Activated CD4-positive, alpha-beta T cell treated with anti-CD3 and anti-CD28 coated beads, Interleukin-2, amount 10 ng/mL, durations not matched to agents 7 days and 5 days (primary cell): ENCODE results near the gene OXTR. TPM values are rescaled to one million over a fixed set of nuclear protein-coding genes. Genes with fewer than 3 reads are reported as not detected.
A peak's percentile ranks its signal among the peaks of the same experiment; 100 is the strongest.

Experiments used
- CTCF ChIA-PET: fragments of 350-600 bp; sonication (Branson Sonifier 250); formaldehyde crosslinking; loops from one replicate; lab custom pipeline; 2021; ENCODE audit warnings: antibody characterized with exemption; lab: Charles Lee
- POLR2A ChIA-PET: fragments of 350-600 bp; sonication (Branson Sonifier 250); formaldehyde crosslinking; loops from one replicate; lab custom pipeline; 2021; ENCODE audit warnings: antibody characterized with exemption; lab: Charles Lee
- DNase-seq: peaks from one replicate; pipeline ENCODE4 v3.0.0-alpha.2; 2020
- H3K27ac Mint-ChIP-seq: one replicate; pipeline ENCODE4 v1.8.0; 2021; ENCODE audit warnings: mild to moderate bottlenecking, moderate library complexity, mixed read lengths
- H3K27me3 Mint-ChIP-seq: one replicate; pipeline ENCODE4 v1.8.0; 2021; ENCODE audit warnings: mixed read lengths
- H3K36me3 Mint-ChIP-seq: one replicate; pipeline ENCODE4 v1.8.0; 2021; ENCODE audit warnings: low read depth, mixed read lengths
- H3K4me1 Mint-ChIP-seq: one replicate; pipeline ENCODE4 v1.8.0; 2021; ENCODE audit warnings: mixed read lengths
- H3K4me3 Mint-ChIP-seq: one replicate; pipeline ENCODE4 v1.8.0; 2021; ENCODE audit warnings: mild to moderate bottlenecking, moderate library complexity, mixed read lengths
- H3K9me3 Mint-ChIP-seq: one replicate; pipeline ENCODE4 v1.8.0; 2021; ENCODE audit warnings: mixed read lengths
- total RNA-seq, 2 experiments: library from RNA; stranded (reverse); gene quantifications; one replicate each; pipeline ENCODE4 v1.2.3, GENCODE V29; 2021

The OXTR gene
- total RNA-seq, 2 experiments from 2014 or later = 0.65 to 0.82 TPM

DNA sequence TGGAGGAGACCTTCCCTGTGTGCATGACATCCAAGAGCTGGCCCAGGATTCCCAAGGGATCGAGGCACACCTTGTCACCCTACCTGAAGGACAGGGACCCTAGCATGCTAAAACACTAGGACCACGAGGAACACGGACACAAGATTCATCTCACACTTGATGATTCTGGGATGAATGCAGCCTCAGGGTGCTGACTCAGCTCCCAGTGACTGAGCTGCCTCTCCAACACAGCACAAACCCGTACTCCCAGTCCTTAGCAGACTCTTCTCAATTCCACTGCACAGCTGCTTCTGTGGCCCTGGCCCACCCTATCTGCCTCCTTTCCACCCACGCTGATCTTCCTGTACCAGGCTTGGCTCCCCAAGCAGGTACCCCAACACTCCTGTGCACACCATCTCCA lies 9.1 kb upstream of the OXTR start:
- Mint-ChIP-seq H3K36me3 (no peaks in the 10 kb centered on the region), H3K4me1 (no peaks in the 10 kb centered on the region), H3K9me3 (no peaks in the 10 kb centered on the region), H3K4me3 (no peak overlapping the region), H3K27ac (no peak overlapping the region), H3K27me3 (no peaks in the 10 kb centered on the region)
- DNase-seq = no peak
- CTCF ChIA-PET = interaction anchor here (0.8 kb wide), 1 partner anchor 54 kb away, joined by 3 read pairs; no protein-coding TSS in a partner anchor
- POLR2A ChIA-PET = no interaction called here

DNA sequence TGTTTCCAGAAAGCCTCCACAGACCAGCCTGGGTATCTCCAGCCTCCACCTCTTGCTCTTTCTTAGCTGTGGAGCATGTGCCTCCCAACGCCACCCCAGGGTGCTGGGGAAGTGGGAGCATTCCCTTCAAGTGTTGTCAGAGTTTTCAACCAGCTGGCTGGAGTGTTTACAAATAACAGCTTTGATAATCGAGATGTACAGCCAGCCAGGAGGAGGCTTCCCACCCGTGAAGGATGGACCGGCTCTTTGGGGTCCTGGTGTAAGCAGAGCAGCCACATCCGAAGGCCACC lies 8.5 kb upstream of the OXTR start:
- Mint-ChIP-seq H3K27me3 (no peaks in the 10 kb centered on the region), H3K27ac (no peak overlapping the region), H3K4me3 (no peak overlapping the region), H3K9me3 (no peaks in the 10 kb centered on the region), H3K4me1 (no peaks in the 10 kb centered on the region), H3K36me3 (no peaks in the 10 kb centered on the region)
- CTCF ChIA-PET = interaction anchor here (0.8 to 1.1 kb wide), 2 partner anchors 16 to 53 kb away, joined by 3 read pairs; no protein-coding TSS in a partner anchor
- POLR2A ChIA-PET = no interaction called here
- DNase-seq = no peak

DNA sequence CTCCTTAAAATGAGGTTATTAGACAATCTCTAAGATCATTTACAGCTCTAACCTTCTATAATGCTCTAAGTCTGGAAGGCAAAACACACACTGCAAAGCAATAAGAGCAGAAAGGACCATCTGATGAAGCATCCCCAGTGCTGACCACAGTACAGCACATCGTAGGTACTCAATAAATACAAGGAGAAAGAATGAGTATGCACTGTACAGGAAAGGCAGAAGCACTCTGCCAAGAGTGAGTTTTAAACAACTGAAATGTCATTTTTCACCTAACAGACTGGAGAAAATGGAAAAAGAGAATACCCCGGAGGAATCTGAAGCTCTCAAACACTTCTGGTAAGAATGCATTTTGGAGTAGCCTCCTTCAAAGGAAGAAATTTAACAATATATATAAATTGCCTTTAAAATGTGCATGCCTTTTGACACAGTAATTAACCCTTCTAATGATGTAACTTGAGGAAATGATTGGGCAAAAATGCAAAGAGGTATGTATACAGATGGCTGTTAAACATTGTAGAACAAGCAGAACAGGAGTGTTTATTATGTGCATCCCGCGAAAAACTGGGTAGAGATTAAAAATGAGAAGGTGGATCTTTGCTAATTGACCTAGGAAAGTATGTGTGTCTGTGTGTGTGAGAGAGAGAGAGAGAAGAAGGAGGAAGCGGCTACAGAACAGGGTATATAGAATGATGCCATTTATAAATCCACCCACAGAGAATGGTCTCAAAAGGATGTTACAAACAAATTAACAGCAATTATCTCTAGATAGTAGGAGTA lies 8.0 kb upstream of the OXTR start:
- no peak for DNase-seq
- Mint-ChIP-seq H3K4me3 (no peak overlapping the region), H3K27me3 (no peaks in the 10 kb centered on the region), H3K27ac (no peak overlapping the region), H3K36me3 (no peaks in the 10 kb centered on the region), H3K9me3 (no peaks in the 10 kb centered on the region), H3K4me1 (no peaks in the 10 kb centered on the region)
- ChIA-PET CTCF (interaction anchor here (1.1 kb wide), 1 partner anchor 16 kb away, joined by 3 read pairs; no protein-coding TSS in a partner anchor), POLR2A (no interaction called here)

GRCh38 chr3:8776406-8776805 lies 7.0 kb upstream of the OXTR start:
- H3K27ac Mint-ChIP-seq = no peak overlapping the region
- H3K4me3 Mint-ChIP-seq = no peak overlapping the region
- peaks cover 1% of the 10 kb centered on the region for H3K27me3 Mint-ChIP-seq
- no peaks in the 10 kb centered on the region for H3K36me3 Mint-ChIP-seq
- DNase-seq = no peak
- POLR2A ChIA-PET = no interaction called here
- no peaks in the 10 kb centered on the region for H3K9me3 Mint-ChIP-seq
- no peaks in the 10 kb centered on the region for H3K4me1 Mint-ChIP-seq
- CTCF ChIA-PET = no interaction called here

DNA sequence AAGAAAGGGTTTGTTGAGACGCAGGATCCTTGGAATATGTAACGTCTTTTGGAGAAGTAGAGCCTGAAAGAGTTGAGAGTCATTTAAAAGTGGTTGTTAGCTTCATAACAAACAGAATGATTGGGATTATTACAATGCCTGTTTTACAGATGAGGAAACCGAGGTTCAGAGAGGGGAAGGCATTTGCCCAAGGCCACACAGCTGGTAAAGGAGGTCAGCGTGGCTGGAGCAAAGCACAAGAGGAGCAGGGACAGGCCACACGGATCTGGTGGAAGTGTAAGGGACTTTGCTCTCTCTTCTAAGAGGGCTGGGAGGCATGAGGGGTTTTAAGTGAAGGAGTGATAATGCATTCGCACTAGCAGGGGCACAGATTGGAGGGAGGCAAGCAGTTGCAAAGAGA lies 6.2 kb upstream of the OXTR start:
- Mint-ChIP-seq H3K4me1 (no peaks in the 10 kb centered on the region), H3K27me3 (peaks cover 8% of the 10 kb centered on the region), H3K9me3 (no peaks in the 10 kb centered on the region), H3K4me3 (no peak overlapping the region), H3K36me3 (no peaks in the 10 kb centered on the region), H3K27ac (no peak overlapping the region)
- ChIA-PET POLR2A (no interaction called here), CTCF (no interaction called here)
- DNase-seq = no peak

DNA sequence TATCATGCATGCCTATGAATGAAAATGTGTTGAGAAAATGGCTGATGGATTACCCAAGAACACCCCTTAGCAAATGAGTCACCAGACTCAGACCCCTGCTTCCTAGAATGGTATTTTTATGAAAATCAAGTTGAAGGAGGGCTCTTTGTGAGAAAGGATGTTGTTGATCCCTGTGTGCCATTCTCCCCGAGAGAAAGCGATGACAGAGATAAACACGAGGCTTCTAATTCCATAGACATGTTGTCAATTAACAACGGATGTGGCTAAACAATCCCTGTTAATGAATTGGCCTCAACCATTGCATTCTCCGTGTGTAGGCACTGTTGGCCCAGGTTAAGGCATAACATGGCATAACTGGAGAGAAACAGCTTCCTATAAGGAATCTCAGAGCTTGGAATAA lies 5.8 kb upstream of the OXTR start:
- CTCF ChIA-PET = no interaction called here
- H3K9me3 Mint-ChIP-seq = no peaks in the 10 kb centered on the region
- no peak overlapping the region for H3K27ac Mint-ChIP-seq
- no peaks in the 10 kb centered on the region for H3K4me1 Mint-ChIP-seq
- H3K27me3 Mint-ChIP-seq = peaks cover 12% of the 10 kb centered on the region
- no peak for DNase-seq
- no peaks in the 10 kb centered on the region for H3K36me3 Mint-ChIP-seq
- POLR2A ChIA-PET = no interaction called here
- no peak overlapping the region for H3K4me3 Mint-ChIP-seq

- Mint-ChIP-seq H3K36me3 (no peaks in the 10 kb centered on the region), H3K9me3 (no peaks in the 10 kb centered on the region), H3K4me3 (no peak overlapping the region), H3K27ac (no peak overlapping the region), H3K4me1 (peaks cover 6% of the 10 kb centered on the region), H3K27me3 (peaks cover 23% of the 10 kb centered on the region)
- ChIA-PET CTCF (no interaction called here), POLR2A (no interaction called here)
- DNase-seq = no peak
Observed at GRCh38 chr3:8773941-8774542, 4.6 kb upstream of the OXTR start.

- Mint-ChIP-seq H3K27me3 (peaks cover 52% of the 10 kb centered on the region), H3K9me3 (no peaks in the 10 kb centered on the region), H3K36me3 (no peaks in the 10 kb centered on the region), H3K4me1 (peaks cover 15% of the 10 kb centered on the region), H3K4me3 (peak overlapping the region; percentile 20), H3K27ac (no peak overlapping the region)
- no peak for DNase-seq
- ChIA-PET POLR2A (no interaction called here), CTCF (interaction anchor here (1.3 to 1.4 kb wide), 2 partner anchors 12 to 15 kb away, joined by 3 read pairs; no protein-coding TSS in a partner anchor)
Observed at GRCh38 chr3:8768364-8769087, 887 bp downstream of the OXTR start.

- peaks cover 52% of the 10 kb centered on the region for H3K27me3 Mint-ChIP-seq
- POLR2A ChIA-PET = no interaction called here
- peaks cover 15% of the 10 kb centered on the region for H3K4me1 Mint-ChIP-seq
- H3K36me3 Mint-ChIP-seq = no peaks in the 10 kb centered on the region
- H3K9me3 Mint-ChIP-seq = no peaks in the 10 kb centered on the region
- DNase-seq = peak; percentile 31
- H3K4me3 Mint-ChIP-seq = no peak overlapping the region
- H3K27ac Mint-ChIP-seq = no peak overlapping the region
- CTCF ChIA-PET = no interaction called here
Observed at GRCh38 chr3:8767667-8768363, 1.6 kb downstream of the OXTR start.

- ChIA-PET CTCF (no interaction called here), POLR2A (no interaction called here)
- peaks cover 52% of the 10 kb centered on the region for H3K27me3 Mint-ChIP-seq
- H3K9me3 Mint-ChIP-seq = no peaks in the 10 kb centered on the region
- no peak for DNase-seq
- H3K4me1 Mint-ChIP-seq = peaks cover 15% of the 10 kb centered on the region
- no peak overlapping the region for H3K4me3 Mint-ChIP-seq
- no peaks in the 10 kb centered on the region for H3K36me3 Mint-ChIP-seq
- no peak overlapping the region for H3K27ac Mint-ChIP-seq
Observed at GRCh38 chr3:8767256-8767666, 2.2 kb downstream of the OXTR start.

- Mint-ChIP-seq H3K9me3 (no peaks in the 10 kb centered on the region), H3K36me3 (no peaks in the 10 kb centered on the region), H3K4me1 (peaks cover 15% of the 10 kb centered on the region), H3K27me3 (peaks cover 48% of the 10 kb centered on the region), H3K27ac (no peak overlapping the region), H3K4me3 (no peak overlapping the region)
- ChIA-PET CTCF (no interaction called here), POLR2A (no interaction called here)
- no peak for DNase-seq
Observed at GRCh38 chr3:8766148-8766547, 3.3 kb downstream of the OXTR start.

DNA sequence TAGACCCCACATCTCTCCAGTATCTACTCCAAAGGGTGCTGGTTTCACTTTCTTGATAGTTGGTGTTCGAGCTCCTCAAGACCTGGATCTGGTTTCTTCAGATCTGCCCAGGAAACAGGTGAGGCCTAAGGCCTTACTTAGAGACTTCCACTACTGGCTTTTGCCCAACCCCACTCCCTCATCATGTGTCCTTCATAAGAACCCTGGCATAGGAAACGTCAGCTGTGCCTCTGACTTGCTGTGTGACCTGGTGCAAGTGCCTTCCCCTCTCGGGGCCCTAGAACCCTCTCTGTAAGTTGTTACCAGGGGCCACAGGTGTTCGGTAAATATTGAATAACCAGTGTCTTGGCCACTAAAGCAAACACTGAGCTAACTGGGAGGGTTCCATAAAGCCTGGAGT lies 3.9 kb downstream of the OXTR start:
- Mint-ChIP-seq H3K9me3 (no peaks in the 10 kb centered on the region), H3K27ac (no peak overlapping the region), H3K4me1 (peaks cover 15% of the 10 kb centered on the region), H3K36me3 (no peaks in the 10 kb centered on the region), H3K4me3 (no peak overlapping the region), H3K27me3 (peaks cover 43% of the 10 kb centered on the region)
- ChIA-PET CTCF (no interaction called here), POLR2A (no interaction called here)
- no peak for DNase-seq

- CTCF ChIA-PET = no interaction called here
- no peaks in the 10 kb centered on the region for H3K9me3 Mint-ChIP-seq
- no peak for DNase-seq
- peaks cover 34% of the 10 kb centered on the region for H3K27me3 Mint-ChIP-seq
- POLR2A ChIA-PET = no interaction called here
- H3K36me3 Mint-ChIP-seq = no peaks in the 10 kb centered on the region
- H3K4me3 Mint-ChIP-seq = no peak overlapping the region
- H3K27ac Mint-ChIP-seq = no peak overlapping the region
- peaks cover 13% of the 10 kb centered on the region for H3K4me1 Mint-ChIP-seq
Observed at GRCh38 chr3:8764528-8764927, 4.9 kb downstream of the OXTR start.
